HG03159 (cell line): ENCODE results near the gene ARHGAP12.

Source experiments
- ATAC-seq: cut with Tn5 transposase; IDR thresholded peaks from one replicate; pipeline ENCODE4 v1.9.1; 2021; ENCODE audit warnings: mild to moderate bottlenecking, moderate library complexity; ENCODE audit not compliant: unreplicated experiment

ARHGAP12 gene

DNA sequence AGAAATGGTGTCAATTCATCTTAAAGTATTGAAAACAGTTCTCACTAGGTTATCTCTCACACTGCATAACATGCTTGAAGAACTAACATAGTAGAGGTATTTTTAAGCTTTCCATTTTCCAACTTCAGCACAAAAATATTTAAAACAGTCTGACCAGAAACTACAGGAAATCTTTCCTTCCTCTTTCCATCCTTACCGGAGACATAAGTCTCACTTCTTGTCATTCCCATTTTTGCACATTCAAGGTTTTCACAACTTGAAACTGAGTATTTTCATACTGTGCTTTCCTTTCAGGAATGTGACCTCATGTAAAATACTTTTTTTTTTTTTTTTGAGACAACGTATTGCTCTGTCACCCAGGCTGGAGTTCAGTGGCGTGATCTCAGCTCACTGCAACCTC is 45.2 kb downstream of the ARHGAP12 start:
- no peak for ATAC-seq

DNA sequence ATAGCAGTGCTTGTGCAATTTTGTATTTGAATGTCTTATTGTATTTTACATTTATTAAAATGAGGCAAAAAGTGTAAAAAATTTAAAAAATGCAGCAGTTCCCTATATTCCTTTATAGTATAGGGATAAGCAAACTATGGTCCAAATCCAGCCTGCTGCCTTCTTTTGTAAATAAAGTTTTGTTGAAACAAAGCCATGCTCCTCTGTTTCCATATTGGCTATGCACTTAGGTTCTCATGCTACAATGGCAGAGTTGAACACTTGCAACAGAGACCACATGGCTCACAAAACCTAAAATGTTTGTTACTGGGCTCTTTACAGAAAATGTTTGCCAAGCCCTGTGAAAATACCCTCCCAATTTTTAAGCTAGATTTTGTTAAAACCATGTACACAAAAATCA is 50.1 kb downstream of the ARHGAP12 start:
- no peak for ATAC-seq

DNA sequence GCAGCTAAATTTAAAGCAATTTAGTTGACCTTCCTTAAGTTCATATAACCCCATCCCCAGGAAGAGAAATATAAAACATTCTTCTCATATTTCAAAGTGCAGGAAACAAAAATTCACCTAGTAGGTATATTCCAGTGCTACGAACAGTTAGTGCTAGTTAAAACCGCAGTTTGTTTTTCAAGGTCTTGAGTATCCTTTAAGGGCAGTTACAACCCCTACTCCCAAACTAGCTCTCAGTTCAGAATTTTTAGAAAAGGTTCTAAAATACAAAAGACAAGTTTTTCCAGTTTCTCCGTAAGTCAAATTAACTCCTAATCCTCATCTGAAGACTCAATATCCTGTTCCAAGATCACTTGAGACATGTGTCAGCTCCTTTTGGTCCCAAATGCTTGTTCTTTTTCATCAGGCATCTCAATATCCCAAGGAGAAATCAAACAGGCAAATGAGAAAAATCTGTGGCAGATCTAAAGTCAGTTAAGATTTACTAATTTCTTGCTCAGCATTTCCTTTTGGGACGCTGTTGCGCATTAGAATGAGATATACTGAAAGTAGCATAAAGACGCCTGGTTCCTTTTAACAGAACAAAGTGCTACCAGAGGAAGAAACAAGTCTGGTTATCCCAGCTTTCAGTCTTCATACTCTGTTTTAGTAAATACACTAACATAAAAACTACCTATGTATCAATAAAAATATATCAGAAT is 51.8 kb downstream of the ARHGAP12 start:
- ATAC-seq: no peak

DNA sequence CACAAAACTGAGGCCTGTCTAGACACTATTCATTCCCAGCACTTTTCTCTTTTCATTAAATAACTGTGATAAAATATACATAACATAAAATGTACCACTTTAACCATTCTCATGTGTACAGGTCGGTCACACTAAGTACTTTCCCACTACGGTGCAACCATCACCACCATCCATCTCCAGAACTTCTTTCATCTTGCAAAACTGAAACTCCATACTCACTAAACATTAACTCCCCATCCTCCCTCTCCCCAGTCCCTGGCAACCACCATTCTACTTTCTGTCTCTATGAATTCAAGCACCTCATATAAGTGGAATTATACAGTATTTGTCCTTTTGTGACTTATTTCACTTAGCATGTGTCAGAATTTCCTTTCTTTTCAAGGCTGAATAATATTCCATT is 53.0 kb downstream of the ARHGAP12 start:
- peak; percentile 44 for ATAC-seq

DNA sequence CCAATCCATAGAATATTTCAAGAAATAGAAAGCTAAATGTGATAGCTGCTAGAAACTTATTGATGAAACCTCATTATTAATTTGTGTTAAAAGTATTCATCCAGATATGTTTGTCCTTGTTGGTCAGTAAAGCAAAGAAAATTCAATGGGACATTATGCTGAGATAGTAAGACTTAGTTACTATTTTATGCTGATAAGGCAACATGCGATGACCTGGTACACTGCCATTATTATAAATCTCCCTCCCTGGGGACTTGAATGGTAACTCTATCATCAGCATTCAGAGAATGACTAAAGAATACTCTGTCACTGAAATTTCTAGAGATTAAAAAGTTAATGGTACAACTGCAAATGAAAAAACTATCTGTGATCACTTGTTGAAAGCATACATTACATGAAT is 54.9 kb downstream of the ARHGAP12 start:
- no peak for ATAC-seq

DNA sequence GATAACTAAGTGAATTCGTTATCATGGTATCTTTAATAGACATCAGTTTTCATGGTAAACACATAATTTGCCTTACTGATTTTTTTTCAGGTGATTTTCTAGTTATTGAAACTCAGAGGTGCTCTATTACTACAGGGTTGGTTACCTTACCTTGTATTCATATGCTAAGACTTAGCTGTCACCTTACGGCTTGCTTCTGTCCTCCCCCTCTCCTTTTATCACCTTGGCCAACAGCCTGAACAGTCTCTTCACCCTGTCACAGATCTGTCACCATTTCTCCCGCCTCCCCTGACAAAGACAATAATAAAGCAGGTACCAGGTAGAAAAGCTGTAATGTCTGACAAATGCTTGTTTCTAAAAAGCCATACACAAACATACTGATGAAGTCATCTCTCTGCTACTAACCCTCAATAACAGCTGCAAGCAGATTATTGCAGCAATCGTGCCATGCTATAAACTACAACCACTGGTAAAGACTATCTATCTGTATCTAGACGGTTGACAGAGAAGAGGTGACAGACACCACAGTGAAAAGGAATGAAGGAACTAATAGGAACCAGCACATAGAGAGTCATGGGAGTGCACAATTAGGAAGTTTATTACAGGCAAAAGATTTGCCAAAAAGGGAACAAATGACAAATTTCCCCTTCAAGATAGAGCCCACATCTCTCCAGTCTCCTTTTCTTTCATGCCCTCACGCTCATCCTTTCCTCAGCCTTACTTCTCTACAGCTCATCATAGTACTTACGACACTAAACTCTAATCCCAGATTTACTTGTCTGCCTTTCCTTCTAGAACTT is 57.2 kb downstream of the ARHGAP12 start:
- no peak for ATAC-seq

DNA sequence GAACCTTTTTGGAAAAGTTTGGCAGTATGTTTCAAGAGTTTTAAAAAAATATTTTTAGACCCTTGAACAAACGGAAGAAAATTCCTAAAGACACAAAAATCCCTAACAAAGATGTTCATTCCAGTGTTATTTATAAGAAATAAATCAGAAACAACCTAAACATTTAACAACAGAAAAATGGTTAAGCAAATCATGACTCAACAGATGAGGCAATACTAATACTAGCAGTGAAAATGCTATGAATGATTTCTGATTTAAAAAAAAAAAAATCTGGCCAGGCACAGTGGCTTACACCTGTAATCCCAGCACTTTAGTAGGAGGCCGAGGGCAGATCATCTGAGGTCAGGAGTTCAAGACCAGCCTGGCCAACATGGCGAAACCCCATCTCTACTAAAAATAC is 61.0 kb downstream of the ARHGAP12 start:
- no peak for ATAC-seq

DNA sequence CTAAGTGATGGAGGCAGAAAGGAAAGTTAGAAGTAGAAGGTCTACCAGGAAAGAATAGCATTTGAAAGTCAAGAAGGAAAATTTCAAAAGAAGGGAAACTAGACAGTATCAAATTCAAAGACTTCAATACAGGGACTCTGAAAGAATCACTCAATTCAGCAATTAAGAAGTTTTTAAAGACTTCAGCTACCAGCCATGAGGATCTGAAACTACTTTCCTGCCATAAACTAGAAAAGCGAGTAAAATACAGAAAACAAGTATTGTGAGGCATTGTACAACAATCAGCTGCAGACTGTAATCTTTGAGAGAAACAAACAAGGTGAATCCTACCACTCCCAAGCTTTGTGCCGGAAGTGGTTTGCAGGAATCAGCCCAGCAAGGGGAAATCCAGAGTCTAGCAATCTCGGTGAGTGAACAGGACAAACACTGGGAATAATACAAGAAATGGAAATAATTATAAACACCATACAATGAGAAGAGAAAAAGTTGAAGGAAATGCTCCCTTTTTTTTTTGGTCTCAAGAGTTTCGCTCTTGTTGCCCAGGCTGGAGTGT is 62.4 kb downstream of the ARHGAP12 start:
- ATAC-seq: no peak

DNA sequence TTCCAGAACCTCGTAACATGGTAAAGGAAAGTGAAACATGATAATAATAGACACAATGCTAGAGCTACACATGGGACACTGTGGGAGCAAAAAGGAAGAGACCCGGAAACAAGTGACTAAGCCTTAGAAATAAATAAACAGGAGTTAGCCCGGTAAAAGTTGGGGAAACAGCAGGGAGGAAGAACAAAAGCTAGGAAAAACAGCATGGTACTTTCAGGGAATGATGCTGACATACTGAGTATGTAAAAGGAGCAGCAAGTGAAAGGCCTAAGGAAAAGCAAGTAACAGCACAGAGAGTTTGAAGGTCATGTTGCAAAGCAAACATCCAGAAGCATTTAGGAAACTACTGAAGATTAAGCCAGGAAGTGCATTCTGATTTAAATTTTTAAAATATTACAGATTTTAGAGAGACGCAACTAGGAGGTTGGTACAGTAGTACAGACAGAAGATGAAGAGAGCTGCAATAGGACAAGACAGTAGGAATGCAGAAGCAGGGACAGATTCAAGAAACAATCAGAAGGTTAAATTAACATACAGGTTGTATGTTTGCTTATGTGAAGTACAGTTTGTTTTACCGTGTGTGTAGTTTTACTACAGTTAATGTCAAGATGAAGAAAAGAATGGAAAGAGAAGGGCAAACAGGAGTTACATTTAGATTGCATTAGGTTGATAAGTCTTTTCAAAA is 63.7 kb downstream of the ARHGAP12 start:
- ATAC-seq: no peak

DNA sequence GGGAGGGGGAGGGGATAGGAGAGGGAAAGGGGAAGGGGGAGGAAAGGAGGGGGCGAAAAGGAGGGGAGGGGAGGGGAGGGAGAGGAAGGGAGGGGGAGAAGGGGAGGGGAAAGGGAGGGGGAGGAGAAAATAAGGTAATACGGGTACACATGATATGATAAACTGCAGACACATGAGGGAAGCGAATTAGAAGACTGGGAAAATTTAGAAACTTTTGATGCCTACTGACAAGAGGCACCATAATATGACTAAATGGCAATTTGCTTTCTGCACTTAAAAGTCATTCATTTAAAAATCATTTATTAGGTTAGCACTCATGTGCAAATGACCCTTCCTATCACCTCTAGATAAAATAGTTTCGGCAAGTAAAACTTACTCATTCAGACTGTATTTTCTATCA is 73.6 kb downstream of the ARHGAP12 start:
- no peak for ATAC-seq

DNA sequence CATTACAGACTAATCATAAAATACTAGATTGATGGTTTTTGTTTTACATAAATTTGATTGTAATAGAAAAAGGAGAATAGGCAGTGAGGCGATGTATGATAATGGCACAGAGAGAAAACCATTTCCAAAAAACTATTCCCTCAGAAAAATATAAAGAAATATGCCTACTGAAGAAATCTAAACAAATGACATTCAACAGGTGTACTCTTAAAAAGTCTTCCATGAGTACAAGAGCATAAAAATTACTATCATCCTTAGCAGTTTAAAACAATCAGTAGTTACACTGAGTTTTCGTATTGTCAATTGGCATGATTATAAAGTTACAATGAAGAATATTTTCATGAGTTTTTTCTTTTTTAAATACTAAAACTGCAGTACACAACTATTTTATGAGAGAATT is 75.0 kb downstream of the ARHGAP12 start:
- no peak for ATAC-seq

DNA sequence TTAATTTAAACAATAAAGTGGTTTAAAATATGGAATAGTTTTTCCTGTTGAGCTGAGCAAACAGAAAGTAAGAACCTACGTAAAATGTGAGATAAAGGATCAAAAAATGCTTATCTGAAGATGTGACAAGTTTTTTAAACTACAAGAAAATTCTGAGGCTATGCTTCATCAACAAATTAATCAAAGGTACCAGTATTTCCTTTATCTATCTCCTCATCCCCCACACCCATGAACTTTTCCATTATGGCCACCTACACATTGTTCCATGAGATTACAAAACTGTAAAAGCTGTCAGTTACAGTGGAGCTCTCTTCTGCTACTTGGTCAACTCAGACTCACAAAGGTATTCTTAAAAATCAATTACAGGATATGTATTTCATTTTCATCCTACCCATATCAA is 77.4 kb downstream of the ARHGAP12 start:
- no peak for ATAC-seq

DNA sequence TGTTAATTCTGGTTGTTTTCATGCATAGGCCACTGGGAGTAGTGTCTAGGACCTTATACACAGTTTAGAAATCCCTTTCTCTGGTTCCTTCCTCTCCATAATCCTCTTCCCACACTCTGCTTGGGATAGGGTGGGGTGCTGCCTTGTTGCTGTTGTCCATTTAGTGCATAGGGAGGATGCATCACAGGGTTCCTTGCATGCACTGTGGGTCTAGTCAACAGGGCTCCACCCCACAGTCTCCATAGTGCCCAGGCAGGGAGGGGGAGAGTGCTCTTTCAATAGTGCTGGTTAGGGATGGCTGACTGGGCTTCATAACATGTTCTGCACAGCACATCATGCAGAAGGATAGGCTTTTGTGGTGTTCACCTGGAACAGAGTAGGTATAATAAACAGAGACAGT is 81.1 kb downstream of the ARHGAP12 start:
- no peak for ATAC-seq

DNA sequence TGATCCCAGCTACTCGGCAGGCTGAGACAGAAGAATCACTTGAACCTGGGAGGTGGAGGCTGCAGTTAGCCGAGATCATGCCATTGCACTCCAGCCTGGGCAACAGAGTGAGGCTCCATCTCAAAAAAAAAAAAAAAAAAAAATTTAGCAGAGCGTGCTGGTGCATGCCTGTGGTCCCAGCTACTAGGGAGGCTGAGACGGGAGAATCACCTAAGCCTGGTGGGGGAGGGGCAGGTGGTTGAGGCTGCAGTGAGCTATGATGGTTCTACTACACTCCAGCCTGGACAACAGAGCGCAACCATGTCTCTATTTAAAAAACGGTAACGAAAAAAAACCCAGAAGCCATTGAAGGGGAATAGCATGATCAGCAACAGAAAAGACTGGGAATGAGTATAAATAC is 89.9 kb downstream of the ARHGAP12 start:
- ATAC-seq: no peak

DNA sequence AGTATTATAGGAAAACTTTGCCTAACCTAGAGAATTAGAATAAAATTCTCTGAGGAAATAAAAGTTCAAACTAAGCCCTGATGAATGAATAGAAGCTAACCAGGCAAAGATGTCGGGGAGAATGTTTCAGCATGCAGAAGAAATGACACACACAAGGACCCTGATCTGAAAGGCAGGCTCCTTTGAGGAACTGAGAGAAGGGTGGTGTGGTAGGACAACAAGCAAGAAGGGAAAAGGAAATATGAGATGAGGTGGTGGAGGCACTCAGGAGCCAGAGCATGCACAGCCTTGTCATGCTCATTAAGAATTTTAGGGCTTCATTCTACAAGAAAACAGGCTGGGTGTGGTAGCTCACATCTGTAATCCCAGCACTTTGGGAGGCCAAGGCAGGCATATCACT is 90.6 kb downstream of the ARHGAP12 start:
- no peak for ATAC-seq

DNA sequence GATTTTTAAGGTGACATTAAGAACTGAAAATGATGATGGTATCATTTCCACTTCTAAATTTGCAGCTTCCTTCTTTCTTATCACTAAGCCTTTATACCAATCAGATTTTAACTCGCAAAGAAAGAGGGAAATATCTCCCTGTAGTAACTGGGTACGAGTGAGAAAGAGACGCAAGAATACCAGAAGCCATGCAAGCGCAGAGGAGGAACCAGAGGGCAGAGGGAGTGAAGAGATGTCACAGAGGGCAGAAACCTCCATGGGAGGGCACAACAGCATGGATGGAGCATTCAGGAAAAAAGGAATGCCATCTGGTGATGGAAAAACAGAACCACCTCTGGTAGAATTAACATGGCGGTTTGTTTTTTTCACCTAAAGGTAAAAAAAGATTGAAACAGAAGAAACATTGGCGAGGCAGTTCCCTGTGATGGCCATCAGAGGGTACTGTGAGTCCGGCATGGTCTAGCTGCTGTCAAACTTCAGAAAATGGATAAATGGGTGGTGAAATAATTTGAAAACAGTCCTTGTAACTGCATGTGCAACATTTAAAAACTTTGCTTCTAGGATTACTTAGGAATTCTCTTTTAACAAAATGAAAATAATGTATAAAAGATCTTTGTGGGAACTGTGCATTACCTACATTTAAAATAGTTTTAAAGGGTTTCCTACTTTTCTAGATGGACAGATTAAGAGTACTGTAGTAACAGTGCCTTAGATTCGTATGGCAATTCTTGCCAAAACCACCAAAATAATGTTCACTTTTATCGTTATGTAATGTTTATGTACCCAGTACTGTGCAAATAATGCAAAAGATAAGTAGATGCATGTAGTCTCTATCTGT is 91.8 kb downstream of the ARHGAP12 start:
- ATAC-seq: no peak

DNA sequence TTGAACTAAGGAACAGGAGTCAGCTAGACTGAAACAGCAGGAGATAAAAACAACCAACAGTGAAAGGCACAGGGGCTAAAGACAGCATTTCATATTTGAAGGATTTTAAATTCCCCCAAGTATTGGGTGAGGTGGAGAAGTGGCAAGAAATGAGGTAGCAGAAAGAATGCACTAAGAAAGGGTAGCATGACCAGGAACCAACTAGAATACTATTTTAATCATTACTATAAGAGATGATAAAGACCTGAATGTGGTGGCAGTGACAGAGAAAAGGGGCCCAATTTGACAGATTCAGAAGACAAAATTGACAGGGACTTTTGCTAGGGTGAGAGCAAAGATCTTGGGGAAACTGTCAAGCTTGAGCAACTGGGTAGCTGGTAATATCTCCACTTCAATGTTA is 94.9 kb downstream of the ARHGAP12 start:
- ATAC-seq: no peak

DNA sequence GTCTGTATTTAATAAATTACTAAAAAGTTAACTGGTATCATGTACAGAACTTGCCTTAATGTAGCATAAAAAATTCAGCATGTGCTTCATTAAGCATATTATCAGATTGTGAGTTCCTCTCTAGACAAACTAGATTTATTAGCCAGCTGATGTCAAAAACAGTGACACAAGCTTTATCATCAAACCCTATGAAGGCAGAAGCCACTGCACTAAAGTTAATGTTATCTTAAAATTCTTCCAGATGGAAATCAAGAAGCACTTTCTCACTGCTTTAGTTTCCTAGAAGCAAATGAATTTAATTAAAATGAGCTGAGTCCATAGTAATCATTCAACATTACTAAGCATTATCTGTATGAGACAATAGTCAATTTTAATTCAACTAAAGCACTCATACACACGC is 96.4 kb downstream of the ARHGAP12 start:
- ATAC-seq: no peak

DNA sequence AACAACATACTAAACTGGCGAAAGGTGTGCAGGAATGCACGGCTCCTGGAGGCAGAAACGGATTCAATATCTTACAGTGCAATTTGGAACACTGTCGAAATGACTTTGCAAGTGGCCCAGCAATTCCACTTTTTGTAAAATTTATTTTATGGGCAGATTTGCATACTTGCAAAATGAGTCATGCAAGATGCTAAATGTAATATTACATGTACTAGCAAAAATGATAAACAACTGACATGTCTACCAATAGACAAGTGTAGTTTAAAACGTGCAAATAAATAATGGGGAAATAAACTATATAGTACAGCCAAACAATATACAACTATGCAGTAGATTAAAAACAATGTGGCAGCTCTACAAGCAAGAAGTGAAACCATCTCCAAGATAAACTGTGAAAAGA is 97.7 kb downstream of the ARHGAP12 start:
- ATAC-seq: no peak

DNA sequence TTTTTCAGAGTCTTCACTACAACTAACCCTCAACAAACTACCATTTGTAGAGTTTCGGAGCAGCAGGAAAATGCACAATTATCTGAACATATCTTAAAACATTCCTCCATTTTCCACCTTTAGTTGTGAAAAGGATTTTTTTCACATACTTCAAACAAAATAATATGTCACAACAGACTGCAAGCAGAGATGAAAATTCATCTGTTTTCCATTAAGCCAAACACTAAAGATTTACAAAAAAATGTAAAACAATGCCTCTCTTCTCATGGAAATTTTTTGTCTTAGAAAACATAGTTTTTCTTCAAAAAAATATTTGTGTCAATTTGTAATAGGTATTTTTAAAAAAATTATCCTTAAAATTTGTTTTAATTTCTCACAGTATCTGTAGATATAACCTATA is 98.9 kb downstream of the ARHGAP12 start:
- ATAC-seq: no peak

DNA sequence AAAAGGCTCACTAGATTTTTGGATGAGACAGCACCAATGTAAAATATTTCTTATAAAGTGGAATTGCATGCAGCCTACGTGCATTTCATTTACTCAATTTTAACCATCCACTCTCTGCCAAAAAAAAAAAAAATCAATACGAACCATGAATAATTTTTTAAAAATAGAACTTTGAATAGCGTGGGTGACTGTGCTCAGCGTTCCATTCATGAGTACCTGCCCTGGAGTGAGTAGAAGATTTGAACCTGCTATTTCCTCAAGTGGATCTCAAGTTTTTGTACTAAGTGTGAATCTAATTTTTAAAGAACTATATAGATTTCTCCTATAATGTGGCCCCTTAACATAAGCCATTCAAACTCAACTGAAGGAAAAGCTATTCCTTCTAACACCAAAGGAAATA is 105.3 kb downstream of the ARHGAP12 start:
- ATAC-seq: no peak
